IMR-90 (cell line): Measurements from ENCODE around the gene CGNL1.

Experiments
- BHLHE40 ChIP-seq: fragments of 150-350 bp; IDR thresholded peaks from 2 replicates; pipeline ENCODE4 v1.6.1; 2016; ENCODE audit warnings: mild to moderate bottlenecking, low read depth, low read length
- CEBPB ChIP-seq: IDR thresholded peaks from 2 replicates; pipeline ENCODE4 v1.6.1; 2012; ENCODE audit warnings: low read depth, low read length, improper control_type of control experiment
- CHD1 ChIP-seq: IDR thresholded peaks from 2 replicates; pipeline ENCODE4 v1.6.1; 2012; ENCODE audit warnings: low read depth, low read length, improper control_type of control experiment
- ELK1 ChIP-seq: fragments of 150-350 bp; IDR thresholded peaks from 2 replicates; pipeline ENCODE4 v1.6.1; 2016; ENCODE audit warnings: low read depth, mild to moderate bottlenecking, low read length, moderate library complexity, borderline replicate concordance
- FOS ChIP-seq: fragments of 150-350 bp; IDR thresholded peaks from 2 replicates; pipeline ENCODE4 v1.6.1; 2016; ENCODE audit warnings: low read depth, low read length
- MAFK ChIP-seq: IDR thresholded peaks from 2 replicates; pipeline ENCODE4 v1.6.1; 2012; ENCODE audit warnings: low read depth, low read length, improper control_type of control experiment
- POLR2A ChIP-seq: IDR thresholded peaks from 2 replicates; pipeline ENCODE4 v1.6.1; 2012; ENCODE audit warnings: mild to moderate bottlenecking, low read depth, low read length
- RAD21 ChIP-seq: IDR thresholded peaks from 2 replicates; pipeline ENCODE4 v1.6.1; 2012; ENCODE audit warnings: low read length, improper control_type of control experiment
- RCOR1 ChIP-seq: IDR thresholded peaks from 2 replicates; pipeline ENCODE4 v1.6.1; 2012; ENCODE audit warnings: mild to moderate bottlenecking, low read length, improper control_type of control experiment; ENCODE audit not compliant: insufficient replicate concordance
- RFX5 ChIP-seq: IDR thresholded peaks from 2 replicates; pipeline ENCODE4 v1.8.0; 2012; ENCODE audit warnings: low read depth, mild to moderate bottlenecking, low read length, moderate library complexity
- SMC3 ChIP-seq: fragments of 150-350 bp; IDR thresholded peaks from 2 replicates; pipeline ENCODE4 v1.6.1; 2016; ENCODE audit warnings: low read depth, mild to moderate bottlenecking, antibody characterized with exemption, low read length, moderate library complexity
- USF2 ChIP-seq: fragments of 150-350 bp; IDR thresholded peaks from 2 replicates; pipeline ENCODE4 v1.6.1; 2017; ENCODE audit warnings: mild to moderate bottlenecking, antibody characterized with exemption, low read length, low read depth
- TF ChIP-seq, protein P1 (sequence below): conservative IDR thresholded peaks from 2 replicates; pipeline ENCODE4 v1.5.1; 2012; ENCODE audit warnings: mild to moderate bottlenecking, low read depth, low read length, improper control_type of control experiment

DNA sequence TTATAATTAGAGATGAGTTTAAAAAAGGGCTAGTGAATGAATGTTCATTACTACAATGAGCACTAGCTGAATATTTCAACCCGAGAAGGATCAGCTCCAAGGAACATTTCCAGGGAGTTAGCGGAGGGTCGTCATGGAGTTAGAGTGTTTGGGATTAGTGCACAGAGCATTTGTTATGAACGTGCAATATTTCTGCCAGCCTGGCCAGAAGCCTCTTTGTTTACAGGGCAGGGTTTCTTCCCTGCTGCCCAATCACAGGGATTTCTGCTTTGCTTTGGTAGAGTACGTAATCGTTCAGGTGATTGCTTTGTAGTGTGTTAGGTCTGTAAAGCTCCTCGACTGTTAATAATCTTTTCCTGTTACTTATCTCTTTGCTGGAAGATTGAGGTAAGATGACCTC lies 5.9 kb downstream of the CGNL1 start:
- TF ChIP-seq, protein P1, sequence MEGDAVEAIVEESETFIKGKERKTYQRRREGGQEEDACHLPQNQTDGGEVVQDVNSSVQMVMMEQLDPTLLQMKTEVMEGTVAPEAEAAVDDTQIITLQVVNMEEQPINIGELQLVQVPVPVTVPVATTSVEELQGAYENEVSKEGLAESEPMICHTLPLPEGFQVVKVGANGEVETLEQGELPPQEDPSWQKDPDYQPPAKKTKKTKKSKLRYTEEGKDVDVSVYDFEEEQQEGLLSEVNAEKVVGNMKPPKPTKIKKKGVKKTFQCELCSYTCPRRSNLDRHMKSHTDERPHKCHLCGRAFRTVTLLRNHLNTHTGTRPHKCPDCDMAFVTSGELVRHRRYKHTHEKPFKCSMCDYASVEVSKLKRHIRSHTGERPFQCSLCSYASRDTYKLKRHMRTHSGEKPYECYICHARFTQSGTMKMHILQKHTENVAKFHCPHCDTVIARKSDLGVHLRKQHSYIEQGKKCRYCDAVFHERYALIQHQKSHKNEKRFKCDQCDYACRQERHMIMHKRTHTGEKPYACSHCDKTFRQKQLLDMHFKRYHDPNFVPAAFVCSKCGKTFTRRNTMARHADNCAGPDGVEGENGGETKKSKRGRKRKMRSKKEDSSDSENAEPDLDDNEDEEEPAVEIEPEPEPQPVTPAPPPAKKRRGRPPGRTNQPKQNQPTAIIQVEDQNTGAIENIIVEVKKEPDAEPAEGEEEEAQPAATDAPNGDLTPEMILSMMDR: no peak
- TF ChIP-seq ELK1 (no peak), RFX5 (no peak), USF2 (no peak), POLR2A (no peak), MAFK (no peak), SMC3 (no peak), FOS (no peak), BHLHE40 (no peak), RAD21 (no peak), CEBPB (no peak), RCOR1 (no peak), CHD1 (no peak)
